HEK293T (cell line): Measurements from ENCODE around the gene CXCR2.

Experiments
- CTCF ChIA-PET: fragments of 350-600 bp; formaldehyde crosslinking; extraction: SDS; loops from one replicate; lab custom pipeline; 2021; ENCODE audit warnings: antibody characterized with exemption, inconsistent platforms; lab: Yijun Ruan, JAX
- POLR2A ChIA-PET: fragments of 350-600 bp; formaldehyde crosslinking; extraction: SDS; loops from one replicate; lab custom pipeline; 2020; ENCODE audit warnings: antibody characterized with exemption, inconsistent platforms; lab: Yijun Ruan, JAX
- DNase-seq: peaks from one replicate; pipeline ENCODE4 v3.0.0; 2012; ENCODE audit warnings: mixed read lengths; ENCODE audit errors: extremely low spot score
- ARNT ChIP-seq: fragments of 450-650 bp; IDR thresholded peaks from 2 replicates; pipeline ENCODE4 v1.6.1; 2017; ENCODE audit warnings: mild to moderate bottlenecking
- BHLHE40 ChIP-seq: fragments of 450-650 bp; IDR thresholded peaks from 2 replicates; pipeline ENCODE4 v1.6.1; 2016; ENCODE audit warnings: mild to moderate bottlenecking, moderate library complexity, borderline replicate concordance
- CTBP1 ChIP-seq: fragments of 450-650 bp; IDR thresholded peaks from 2 replicates; pipeline ENCODE4 v1.6.1; 2016; ENCODE audit warnings: borderline replicate concordance
- ELF4 ChIP-seq: fragments of 450-650 bp; IDR thresholded peaks from 2 replicates; pipeline ENCODE4 v1.6.1; 2017; ENCODE audit warnings: antibody characterized with exemption
- FOXA1 ChIP-seq: fragments of 450-650 bp; IDR thresholded peaks from 2 replicates; pipeline ENCODE4 v1.6.1; 2016; ENCODE audit warnings: mild to moderate bottlenecking
- FOXK2 ChIP-seq: fragments of 450-650 bp; IDR thresholded peaks from 2 replicates; pipeline ENCODE4 v1.6.1; 2016; ENCODE audit warnings: mild to moderate bottlenecking
- FOXM1 ChIP-seq: fragments of 450-650 bp; IDR thresholded peaks from 2 replicates; pipeline ENCODE4 v1.6.1; 2017; ENCODE audit warnings: mild to moderate bottlenecking, borderline replicate concordance
- HDGF ChIP-seq: fragments of 450-650 bp; IDR thresholded peaks from 2 replicates; pipeline ENCODE4 v1.6.1; 2017; ENCODE audit warnings: antibody characterized with exemption, borderline replicate concordance
- L3MBTL2 ChIP-seq: fragments of 450-650 bp; conservative IDR thresholded peaks from 2 replicates; pipeline ENCODE4 v1.6.1; 2016; ENCODE audit warnings: mild to moderate bottlenecking
- LEF1 ChIP-seq: fragments of 450-650 bp; IDR thresholded peaks from 2 replicates; pipeline ENCODE4 v1.6.1; 2017; ENCODE audit warnings: mild to moderate bottlenecking, borderline replicate concordance
- NFRKB ChIP-seq: fragments of 450-650 bp; IDR thresholded peaks from 2 replicates; pipeline ENCODE4 v1.6.1; 2016; ENCODE audit warnings: mild to moderate bottlenecking, moderate library complexity
- PKNOX1 ChIP-seq: fragments of 450-650 bp; IDR thresholded peaks from 2 replicates; pipeline ENCODE4 v1.6.1; 2016
- SP1 ChIP-seq: fragments of 450-650 bp; IDR thresholded peaks from 2 replicates; pipeline ENCODE4 v1.6.1; 2017
- SUZ12 ChIP-seq: fragments of 450-650 bp; IDR thresholded peaks from 2 replicates; pipeline ENCODE4 v1.6.1; 2016; ENCODE audit warnings: mild to moderate bottlenecking
- TARDBP ChIP-seq: fragments of 450-650 bp; IDR thresholded peaks from 2 replicates; pipeline ENCODE4 v1.6.1; 2016
- ZNF384 ChIP-seq: fragments of 450-650 bp; IDR thresholded peaks from 2 replicates; pipeline ENCODE4 v1.6.1; 2016

Gene CXCR2

DNA sequence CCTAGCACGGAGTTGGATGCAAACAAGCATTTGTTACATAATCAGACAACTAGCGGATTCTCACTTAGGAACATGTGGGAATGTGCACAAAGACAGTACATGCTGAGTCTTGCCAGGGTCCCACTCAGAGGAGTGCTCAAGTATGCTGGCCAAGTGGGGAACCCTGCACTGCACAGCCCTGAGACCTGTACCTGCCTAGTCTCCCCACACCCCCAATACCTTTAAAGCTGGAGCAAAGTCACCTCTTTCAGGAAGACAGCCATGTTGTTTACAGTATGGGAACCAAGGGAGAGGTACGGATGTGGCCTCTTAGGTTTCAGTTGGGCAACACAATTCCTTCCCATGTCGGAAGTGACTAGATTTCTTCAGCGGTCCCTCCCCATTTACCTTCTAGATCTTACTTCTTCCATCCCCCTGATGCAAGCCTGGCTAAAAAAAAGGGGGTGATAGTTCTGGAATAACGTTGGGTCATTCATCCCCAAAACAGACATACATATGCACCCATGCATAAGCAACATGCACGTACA is 30.2 kb downstream of the CXCR2 start:
- TF ChIP-seq ZNF384 (no peak), TARDBP (no peak), ELF4 (no peak), L3MBTL2 (no peak), HDGF (no peak), BHLHE40 (no peak), NFRKB (no peak), FOXA1 (no peak), ARNT (no peak), SP1 (no peak), FOXM1 (no peak)
- CTCF ChIA-PET, result no interaction called here
- no peak for DNase-seq
- POLR2A ChIA-PET, result no interaction called here

DNA sequence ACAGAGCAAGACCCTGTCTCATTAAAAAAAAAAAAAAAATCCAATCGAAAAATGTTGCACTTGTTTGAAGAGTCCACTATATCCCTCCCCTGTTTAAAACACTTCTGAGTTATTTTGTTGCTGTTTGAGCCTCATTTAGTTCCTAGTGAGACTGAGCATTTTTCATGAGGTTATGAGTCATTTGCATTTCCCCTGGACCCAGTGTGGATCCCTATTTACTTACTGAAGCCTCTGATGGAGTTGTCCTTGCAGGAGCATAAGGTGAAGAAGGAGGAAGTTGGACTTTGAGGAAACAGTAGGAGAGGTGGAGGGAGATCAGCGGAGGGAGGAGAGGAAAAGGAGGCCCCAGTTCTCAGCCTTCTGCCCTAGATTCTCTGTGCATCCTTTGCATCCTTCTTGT is 35.8 kb downstream of the CXCR2 start:
- ChIA-PET POLR2A (no interaction called here), CTCF (no interaction called here)
- TF ChIP-seq ELF4 (no peak), FOXM1 (no peak), TARDBP (no peak), SP1 (no peak), NFRKB (no peak), FOXA1 (no peak), FOXK2 (no peak), SUZ12 (no peak), ARNT (no peak), HDGF (no peak), PKNOX1 (no peak), LEF1 (no peak), L3MBTL2 (no peak)
- no peak for DNase-seq

DNA sequence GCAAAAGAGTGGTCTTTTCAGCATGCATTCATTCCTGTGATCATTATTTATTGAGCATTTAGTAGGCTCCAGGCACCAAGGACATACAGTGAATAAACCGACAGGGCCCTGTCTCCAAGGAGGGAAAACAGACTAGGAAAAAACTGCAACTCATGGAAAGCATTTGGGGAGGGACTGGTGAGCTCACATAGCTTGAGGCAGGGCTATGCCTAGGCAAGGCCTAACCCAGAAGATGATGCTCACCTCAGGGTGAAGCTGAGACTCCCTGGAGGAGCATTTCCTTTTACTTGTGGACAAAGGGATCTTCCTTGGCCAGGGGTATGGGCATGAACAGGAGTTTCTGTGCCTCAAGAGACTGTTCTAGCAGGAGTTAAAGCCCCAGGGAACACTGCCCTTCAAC is 37.0 kb downstream of the CXCR2 start:
- TF ChIP-seq TARDBP (no peak), SUZ12 (no peak), PKNOX1 (no peak), NFRKB (no peak), ELF4 (no peak), BHLHE40 (no peak), FOXM1 (no peak), FOXA1 (no peak), LEF1 (no peak), SP1 (no peak), FOXK2 (no peak), ZNF384 (no peak)
- no peak for DNase-seq
- ChIA-PET CTCF (no interaction called here), POLR2A (no interaction called here)

DNA sequence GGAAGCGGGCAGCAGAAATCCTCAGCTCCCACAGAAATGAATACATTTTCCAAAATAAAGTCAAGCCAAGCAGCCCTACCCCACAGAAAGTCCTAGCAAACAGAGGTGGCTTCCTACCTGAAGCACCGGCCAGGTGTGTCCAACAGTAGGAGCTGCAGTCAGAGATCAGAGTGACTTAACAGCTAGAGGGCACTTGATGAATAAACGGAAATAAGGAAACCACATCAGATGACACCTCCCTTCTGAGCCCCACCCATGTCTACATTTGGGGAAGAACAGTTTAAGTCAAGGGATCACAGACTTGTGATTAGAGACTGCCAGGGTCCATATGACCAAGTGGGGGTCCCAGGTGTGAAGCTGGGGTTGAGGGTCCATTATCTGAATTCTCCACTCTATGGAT is 41.0 kb downstream of the CXCR2 start, which contains the start of gene CXCR1:
Gene CXCR1, minus strand, starts transcription at position 172 of the 400 bp plus-strand sequence. CDS start 1,751 bp downstream, outside the sequence.
- CTCF ChIA-PET, result interaction anchor here (1.0 kb wide), 1 partner anchor 18 kb away, joined by 3 read pairs; no protein-coding TSS in a partner anchor

DNA sequence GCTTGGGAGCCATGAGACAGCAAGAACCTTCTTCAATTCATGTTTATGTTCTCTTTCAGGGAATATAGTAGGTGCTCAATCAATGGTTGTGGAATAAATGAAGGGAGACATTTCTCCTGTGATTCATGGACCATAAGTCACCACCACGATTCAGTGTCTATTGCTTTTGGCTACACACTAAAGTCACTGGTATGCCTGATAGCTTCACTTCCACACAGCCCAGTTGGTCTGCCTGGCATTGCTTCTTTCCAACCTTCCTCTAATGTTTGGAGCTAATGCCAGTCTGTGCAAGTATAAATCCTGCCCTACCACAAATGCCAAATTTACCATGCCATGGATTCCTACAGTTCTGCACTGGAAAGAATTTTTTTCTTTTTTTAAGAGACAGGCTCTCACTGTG is 42.2 kb downstream of the CXCR2 start:
- DNase-seq, result no peak
- CTCF ChIA-PET, result interaction anchor here (0.6 to 1.2 kb wide), 3 partner anchors 89 to 125 kb away, joined by 3 to 5 read pairs (median 4); partner anchors contain the start of genes AAMP and PNKD
- POLR2A ChIA-PET, result no interaction called here
- no peak for TF ChIP-seq PKNOX1
- no peak for TF ChIP-seq L3MBTL2
- no peak for TF ChIP-seq ARNT
- TF ChIP-seq NFRKB, result no peak
- TF ChIP-seq BHLHE40, result no peak
- no peak for TF ChIP-seq SP1
- no peak for TF ChIP-seq TARDBP
- TF ChIP-seq HDGF, result no peak
- no peak for TF ChIP-seq LEF1
- TF ChIP-seq FOXA1, result no peak
- no peak for TF ChIP-seq CTBP1
- no peak for TF ChIP-seq SUZ12
- TF ChIP-seq FOXM1, result no peak
- no peak for TF ChIP-seq ZNF384
- TF ChIP-seq ELF4, result no peak
- TF ChIP-seq FOXK2, result no peak

More for the DNA sequence above, 41.0 kb downstream of the CXCR2 start, which contains the start of gene CXCR1:
- no peak for DNase-seq
- POLR2A ChIA-PET, result no interaction called here
- no peak for TF ChIP-seq ZNF384
- TF ChIP-seq SP1, result no peak
- TF ChIP-seq LEF1, result no peak
- no peak for TF ChIP-seq FOXK2
- TF ChIP-seq NFRKB, result no peak
- no peak for TF ChIP-seq FOXM1
- no peak for TF ChIP-seq ARNT
- TF ChIP-seq SUZ12, result no peak
- TF ChIP-seq TARDBP, result no peak
- TF ChIP-seq BHLHE40, result no peak
- no peak for TF ChIP-seq ELF4
- TF ChIP-seq HDGF, result no peak
- TF ChIP-seq L3MBTL2, result no peak
- no peak for TF ChIP-seq PKNOX1
- no peak for TF ChIP-seq FOXA1
- no peak for TF ChIP-seq CTBP1
